ENCODE data around the gene OSBP2.
A peak's percentile ranks its signal among the peaks of the same experiment; 100 is the strongest.
"Not testable (repeated sequence)": the region's sequence is repeated elsewhere in the genome, so short reads cannot be mapped to it uniquely, and the experiment has no call there.

The OSBP2 gene

DNA sequence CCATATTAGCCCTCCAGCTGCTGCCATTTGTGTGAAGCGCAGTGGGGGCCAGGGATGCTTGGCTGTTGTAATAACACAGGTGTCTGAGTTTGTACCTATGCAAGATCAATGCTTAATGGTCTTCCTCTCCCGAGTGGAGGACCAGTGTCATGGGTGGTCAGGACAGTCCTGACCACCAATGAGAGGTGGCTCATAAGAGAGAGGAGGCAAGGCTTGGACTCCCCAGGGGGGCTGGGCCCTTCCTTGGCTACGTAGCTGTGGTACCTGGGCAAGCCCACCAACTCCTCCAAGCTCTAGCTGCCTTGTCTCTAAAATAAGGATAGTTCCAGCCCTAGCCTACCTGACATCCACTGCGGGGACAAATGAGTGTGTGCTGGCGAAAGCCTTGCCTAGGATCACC, 79.2 kb downstream of the OSBP2 start:
- no peak for DNase-seq

DNA sequence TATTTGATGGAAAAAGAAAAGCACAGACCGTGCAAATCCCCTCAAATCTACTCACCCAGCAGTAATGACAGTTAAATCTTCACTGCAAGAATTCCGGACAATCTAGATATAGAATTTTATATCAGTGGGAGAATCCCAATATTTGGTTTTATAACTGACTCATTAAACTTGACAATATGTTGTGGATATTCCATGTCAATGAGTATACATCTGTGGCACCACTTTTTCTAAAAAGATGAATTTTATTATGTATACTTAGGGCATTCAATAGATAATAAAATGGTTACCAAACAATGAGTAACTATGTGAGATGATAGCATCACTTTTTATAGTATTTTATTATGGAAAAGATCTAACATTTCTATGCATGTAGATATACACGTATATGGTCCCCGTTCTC, 79.9 kb downstream of the OSBP2 start:
- no peak for DNase-seq

DNA sequence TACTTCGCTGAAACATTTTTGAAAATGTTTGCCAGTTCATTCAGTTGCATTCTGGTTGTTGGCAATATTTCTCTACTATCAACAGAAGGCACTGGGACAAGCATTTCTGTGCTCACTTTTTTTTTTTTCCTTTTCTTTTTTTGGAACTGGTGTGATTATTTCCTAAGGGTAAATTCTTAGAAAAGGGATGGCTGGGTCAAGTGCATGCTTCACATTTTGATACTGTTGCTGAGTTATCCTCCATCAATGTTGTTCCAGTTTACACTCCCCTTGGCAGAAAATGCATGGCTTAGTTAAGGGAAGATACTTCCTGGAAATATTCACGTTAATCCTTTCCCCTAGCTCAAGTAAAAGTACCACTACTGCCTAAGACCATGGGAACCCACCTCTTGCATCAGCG, 81.8 kb downstream of the OSBP2 start:
- DNase-seq, result no peak

DNA sequence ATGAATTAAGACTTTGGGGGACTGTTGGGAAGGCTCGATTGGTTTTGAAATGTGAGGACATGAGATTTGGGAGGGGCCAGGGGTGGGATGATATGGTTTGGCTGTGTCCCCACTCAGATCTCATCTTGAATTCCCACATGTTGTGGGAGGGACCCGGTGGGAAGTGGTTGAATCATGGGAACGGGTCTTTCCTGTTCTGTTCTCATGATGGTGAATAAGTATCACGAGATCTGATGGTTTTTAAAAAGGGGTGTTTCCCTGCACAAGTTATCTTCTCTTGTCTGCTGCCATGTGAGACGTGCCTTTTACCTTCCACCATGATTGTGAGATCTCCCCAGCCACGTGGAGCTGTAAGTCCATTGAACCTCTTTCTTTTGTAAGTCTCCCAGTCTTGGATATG, 82.5 kb downstream of the OSBP2 start:
- not testable (repeated sequence) for DNase-seq

DNA sequence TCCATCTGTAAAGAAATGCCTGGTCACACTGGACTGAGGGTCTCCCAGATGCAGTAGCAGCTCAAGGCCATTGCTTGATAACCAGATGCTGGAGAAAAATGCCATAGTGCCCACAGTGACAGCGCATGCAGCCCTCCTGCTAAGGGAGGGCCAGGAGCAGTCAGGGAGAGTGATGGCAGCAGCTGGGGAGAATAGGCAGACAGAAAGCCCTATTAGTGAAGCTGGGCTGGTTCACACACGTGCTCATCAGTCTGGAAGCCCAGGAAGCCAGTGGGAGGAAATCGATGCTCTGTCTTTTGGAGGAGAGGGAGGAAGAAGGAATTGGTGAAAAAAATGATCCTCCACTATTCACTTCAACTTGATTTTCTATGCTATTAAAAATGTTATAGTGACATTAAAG, 82.9 kb downstream of the OSBP2 start:
- DNase-seq, result no peak

DNA sequence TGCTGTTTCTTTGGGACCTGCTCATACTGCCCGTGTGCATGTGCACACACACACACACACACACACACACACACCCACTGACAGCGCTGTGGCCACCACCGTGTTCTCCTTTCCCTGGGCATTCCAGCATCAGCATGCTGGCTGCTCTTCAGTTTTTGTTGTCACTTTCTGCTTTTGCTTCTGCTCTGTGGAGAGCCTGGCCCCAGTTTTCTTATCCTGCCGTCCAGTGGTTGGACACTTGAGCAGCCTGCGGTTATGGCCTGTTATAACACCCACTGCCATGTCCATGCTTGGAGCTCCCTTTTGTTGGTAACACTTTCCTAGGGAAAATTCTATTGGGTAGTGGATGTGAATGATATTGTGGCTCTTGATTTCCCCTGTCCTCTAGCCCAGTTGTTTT, 83.6 kb downstream of the OSBP2 start:
- DNase-seq, result no peak

DNA sequence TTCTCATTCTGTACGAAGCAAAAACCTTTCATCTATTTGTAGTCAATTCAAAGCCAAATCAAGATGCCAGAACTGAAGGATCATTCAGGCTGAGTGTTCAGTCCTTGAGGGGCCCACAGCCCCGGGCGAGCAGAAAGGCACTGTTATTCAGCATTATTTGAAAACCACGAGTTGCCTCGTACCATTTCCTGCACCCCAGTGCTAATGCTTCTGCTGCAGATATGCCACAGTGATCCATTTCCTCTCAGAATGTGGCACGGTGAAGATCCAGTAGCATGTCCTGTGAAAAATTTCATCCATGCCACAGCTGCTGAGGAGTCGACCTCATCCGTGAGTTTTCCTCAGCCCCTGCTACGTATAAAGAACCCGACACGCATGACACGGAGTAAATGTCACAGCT, 85.4 kb downstream of the OSBP2 start:
- DNase-seq, result no peak

DNA sequence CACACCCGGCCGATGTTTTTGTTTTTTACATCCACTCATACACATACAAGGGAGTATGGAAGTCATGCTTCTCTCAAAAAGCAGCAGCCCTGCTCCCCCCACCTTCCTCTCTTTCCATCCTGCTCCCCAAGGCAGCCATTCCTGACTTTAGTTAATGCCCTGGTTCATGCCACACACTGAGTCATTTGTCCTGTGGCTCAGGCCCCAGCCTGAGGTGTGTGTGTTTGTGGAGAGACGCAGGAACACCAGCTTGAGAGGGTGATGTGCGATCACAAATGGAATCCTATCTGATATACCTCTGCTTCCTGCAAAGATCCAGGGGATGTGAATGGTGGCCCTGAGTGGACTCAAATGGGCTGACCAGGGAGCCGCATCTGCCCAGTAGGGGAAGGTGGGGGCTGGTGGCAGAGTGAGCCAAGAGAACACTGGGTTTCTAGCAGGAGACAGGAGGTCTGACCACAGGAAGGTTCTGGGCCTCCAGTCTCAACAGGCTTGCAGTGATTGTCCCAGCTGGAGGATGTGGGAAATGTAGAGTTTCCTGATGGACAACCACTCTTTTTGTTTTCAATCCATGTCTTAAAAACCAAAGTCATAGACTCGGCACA, 86.7 kb downstream of the OSBP2 start:
- DNase-seq, result no peak

DNA sequence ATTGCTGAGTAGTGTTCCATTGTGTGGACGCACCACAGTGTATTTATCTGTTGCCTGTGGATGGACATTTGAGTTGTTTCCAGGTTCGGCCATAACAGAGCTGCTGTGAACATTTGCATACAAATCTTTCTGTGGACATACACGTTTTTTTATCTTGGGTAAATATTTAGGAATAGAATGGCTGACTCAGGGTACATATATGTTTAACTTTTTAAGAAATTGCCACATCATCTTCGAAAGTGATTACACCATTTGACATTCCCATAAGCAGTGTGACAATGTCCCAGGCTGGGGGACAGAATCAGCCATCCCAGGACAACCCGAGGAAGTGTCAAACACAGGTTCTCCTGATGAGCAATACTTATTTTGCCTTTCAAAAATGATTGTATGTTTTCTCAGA, 87.9 kb downstream of the OSBP2 start:
- no peak for DNase-seq

DNA sequence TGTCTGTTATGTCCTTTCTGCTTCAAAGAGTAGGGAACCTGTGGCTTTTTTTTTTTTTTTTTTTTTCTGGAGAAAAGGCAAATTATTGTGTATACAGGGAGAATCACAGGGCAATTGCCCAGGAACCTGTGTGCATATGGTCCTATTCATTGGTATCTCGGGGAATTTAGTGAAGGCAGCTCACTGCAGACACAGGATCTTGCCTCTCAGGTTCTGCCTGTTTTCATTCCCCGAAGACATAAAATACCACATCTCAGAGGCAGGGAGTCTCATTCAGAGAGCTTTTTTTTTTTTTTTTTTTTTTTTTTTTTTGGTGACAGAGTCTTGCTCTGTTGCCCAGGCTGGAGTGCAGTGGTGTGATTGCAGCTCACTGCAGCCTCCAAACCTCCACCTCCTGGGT, 88.3 kb downstream of the OSBP2 start:
- no peak for DNase-seq

DNA sequence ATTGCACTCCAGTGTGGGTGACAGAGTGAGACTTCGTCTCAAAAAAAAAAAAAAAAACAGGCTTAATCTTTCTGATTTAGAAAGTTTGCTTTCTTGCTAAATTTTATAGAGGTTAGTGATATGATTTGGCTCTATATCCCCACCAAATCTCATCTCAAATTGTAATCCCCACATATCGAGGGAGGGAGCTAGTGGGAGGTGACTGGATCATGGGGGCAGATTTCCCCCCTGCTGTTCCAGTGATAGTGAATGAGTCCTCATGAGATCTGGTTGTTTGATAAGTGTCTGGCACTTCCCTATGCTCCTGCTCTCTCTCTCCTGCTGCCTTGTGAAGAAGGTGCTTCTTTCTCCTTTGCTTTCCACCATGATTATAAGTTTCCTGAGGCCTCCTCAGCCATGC, 90.9 kb downstream of the OSBP2 start:
- no peak for DNase-seq

DNA sequence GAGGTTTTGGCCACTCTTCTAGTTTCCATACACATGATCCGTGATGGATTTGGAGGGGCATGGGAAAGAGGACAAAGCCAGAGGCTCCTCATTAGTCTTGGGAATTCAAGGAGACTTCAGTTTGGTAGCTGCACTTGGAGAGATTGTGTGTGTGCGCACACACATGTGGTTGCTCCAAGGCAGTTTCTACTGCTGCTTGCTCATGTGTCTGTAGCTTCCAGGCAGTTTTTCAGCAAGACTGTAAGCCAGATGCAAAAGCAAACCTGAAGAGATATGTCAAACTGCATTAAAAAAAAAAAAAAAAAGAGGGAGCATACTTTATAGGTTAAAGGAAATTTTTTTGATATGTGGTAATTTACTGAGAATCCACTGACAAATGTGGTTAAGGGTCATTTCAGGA, 95.7 kb downstream of the OSBP2 start:
- no peak for DNase-seq

DNA sequence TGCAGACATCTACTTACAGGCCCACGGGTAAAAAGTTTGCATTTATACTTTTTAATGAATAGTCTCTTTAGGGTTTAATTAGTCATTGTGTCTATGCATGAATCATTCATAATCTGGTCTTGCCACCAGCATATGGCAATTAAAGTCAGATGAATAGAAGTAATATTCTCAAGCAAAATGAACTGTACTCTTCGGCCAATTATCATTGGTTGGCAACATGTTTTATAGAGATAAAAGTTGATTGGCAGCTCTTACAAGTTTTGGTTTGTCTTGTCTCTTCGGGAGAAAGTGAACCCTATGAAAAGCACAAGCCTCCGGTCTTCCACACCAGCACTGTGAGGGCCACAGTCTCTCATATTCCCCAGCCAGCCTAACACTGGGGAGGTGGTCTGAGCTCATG, 97.8 kb downstream of the OSBP2 start:
- no peak for DNase-seq

DNA sequence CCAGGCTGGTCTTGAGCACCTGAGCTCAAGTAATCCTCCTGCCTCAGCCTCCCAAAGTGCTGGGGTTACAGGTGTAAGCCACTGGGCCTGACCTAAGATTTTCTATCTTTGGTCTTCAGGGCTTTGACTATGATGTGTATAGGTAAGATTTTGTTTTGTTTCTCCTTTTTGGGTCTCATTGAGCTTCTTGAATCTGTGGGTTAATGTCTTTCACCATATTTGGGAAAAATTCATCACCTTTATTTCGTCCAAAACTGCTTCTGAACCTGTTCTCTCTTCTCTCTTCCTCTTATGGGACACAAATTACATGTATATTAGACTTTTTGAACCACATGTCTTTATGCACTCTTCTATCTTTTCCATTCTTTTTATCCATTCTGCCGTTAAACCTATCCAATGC, 100.4 kb downstream of the OSBP2 start:
- no peak for DNase-seq

DNA sequence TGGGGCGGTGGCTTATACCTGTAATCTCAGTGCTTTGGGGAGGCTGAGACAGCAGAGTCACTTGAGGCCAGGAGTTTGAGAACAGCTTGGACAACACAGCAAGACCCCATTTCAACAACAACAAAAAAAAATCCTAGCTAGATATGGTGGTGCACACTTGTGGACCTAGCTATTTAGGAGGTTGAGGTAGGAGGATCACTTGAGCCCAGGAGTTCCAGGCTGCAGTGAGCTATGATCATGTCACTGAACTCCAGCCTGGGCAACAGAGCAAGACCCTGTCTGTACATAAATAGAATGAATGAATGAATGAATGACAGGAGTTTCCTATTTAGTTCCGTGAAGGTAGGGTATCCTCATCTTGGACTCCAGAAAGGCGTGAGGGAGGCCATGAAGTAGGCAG, 107.0 kb downstream of the OSBP2 start:
- no peak for DNase-seq

DNA sequence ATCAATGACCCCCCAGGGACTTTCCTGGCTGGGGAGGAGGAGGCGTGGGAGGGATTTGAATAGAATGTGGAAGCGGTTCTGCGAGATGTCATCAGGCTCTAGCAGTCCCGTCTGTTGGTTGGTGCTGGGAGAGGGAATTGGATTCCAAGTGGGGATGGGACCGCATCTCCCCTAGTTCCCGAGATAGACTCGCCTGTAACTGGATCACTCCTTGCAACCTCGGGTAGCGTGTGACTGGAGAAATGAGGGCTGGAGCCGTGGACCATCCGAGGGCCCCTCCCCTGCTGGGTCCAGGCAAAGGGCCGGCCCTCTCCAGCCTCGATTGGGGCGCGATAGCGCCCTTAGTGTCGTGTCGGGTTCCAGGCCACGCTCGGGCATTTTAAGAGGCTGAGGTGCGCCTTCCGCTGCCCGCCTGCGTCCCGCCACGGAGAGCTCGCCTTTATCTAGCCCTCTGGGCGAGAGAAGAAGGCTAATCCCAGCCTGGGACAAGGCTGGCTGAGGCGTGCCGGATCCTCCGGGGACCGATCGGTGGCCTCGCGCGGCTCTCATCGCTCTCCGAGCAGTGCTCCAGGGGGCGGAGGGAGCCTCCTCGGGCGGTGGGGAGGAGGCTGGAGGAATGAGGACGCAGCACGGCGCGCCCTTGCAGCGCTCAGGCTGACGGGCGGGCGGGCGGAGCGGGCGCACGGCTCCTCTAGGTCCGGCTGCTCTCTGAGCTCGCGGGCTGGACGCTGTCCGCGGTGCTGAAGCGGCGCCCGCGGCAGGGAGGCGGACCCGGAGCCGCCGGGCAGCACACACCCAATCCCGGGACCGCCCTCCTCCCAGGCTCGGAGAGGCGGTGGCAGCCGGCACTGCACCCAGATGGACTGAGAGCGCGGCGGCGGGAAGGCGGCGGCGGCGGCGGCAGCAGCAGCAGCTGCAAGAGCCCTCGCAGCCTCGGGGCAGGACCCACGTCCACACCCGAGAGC, 107.8 kb downstream of the OSBP2 start:
- peak; percentile 70 for DNase-seq

DNA sequence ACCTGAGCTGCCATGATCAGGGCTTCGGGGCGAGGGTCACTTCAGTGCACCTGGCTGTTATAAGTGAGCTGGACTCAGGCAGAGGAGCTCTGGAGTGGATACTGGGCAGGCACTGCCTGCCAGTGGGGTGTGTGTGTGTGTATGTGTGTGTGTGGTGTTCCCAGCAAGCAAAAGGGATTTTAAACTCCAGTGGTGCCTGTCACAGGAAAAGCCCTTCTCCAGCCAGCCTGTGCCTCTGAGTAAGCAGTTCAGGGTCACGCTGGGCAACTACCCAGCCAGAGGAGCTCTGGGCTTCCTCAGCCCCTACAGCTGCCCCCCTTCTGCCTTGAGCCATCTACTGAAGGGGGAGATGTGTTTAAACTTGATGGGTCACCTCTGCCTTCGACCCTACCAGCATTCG, 109.0 kb downstream of the OSBP2 start:
- DNase-seq, result no peak

DNA sequence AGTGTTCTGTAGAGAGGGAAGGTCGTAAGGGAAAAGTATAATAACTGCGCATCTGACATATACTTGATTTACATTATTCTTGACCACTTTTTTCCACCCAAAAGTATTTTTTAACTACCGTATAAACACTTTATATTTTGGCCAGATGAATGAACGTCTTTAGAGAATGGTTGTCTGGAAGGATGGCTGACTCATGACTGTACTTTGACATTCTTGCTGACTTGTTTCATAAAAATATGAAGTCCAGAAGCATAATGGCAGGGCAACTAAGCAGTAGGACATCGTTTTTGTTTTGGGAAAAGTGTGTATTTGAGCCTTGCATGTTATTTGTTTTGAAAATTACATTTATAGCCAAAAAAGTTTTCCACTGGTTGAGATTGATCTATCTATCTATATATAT, 110.0 kb downstream of the OSBP2 start:
- no peak for DNase-seq

DNA sequence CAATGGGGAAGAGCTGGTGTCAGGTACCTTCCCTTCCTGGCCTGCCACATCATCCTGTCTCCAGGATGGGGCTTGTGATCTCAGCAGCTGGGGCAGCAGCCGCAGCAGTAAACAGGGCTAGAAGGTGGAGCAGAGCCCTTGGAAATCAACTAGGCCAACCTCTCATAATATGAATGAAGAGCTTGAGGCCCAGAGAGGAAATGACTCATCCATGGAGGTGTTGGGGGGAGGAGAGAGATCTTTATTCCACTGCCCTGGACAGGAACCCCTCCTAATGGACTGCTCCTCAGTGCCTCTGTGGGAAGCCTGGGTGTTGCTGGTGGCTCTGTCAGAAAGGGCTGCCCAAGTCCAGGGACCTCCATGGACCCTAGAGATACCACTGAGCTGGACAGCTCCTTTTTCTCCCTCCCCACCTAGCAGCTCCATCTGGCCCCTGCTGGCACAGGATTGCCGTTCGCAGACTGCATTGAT, 111.8 kb downstream of the OSBP2 start:
- peak; percentile 26 for DNase-seq

DNA sequence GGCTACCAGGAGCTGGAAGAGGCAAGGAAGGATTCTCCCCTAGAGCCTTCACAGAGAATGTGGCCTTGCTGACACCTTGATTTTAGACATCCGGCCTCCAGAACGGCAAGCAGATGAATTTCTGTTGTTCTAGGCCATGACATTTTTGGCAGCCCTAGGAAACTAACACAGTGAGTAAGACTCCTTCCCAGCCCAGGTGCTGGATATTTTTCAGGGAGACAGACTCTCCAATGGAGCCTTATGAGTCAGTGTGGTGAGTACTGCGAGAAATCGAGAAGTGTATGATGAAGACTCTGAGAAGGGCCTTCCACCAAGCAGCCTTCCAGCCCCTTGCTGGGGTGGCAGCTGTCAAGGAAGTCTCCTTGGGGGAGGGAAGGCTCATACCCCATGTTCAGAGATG, 114.4 kb downstream of the OSBP2 start:
- DNase-seq, result no peak

DNA sequence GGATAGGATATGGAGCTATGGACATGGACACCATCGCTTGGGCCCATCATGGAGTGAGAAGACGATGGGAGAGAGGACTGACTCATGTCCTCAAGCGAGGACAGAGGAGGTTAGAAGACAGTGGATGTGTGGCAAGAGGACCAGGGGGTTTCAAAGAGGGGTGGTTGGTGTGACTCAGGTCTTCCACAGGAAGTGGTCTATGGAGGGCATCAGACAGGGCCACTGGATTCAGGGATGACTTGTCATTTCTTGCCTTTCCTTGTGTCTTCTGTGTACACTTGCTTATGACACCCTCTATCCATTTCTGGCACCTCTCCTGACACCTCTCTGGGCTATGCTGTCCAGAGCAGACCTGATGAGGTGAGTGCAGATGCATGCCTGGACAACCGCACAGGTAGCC, 115.4 kb downstream of the OSBP2 start:
- DNase-seq, result peak; percentile 21

DNA sequence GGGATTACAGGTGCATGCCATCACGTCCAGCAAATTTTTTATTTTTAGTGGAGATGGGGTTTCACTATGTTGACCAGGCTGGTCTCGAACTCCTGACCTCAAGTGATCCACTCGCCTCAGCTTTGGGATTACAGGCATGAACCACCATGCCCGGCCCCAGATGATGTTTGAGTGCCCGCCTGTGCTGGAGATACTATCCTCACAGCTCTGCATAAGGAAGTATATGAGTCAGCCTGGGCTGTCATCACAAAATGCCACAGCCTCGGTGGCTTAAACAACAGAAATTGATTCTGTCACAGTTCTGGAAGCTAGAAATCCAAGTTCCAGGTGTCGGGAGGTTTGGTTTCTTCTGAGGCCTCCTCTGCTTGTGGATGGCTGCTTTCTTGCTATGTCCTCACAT, 119.3 kb downstream of the OSBP2 start:
- DNase-seq, result no peak

DNA sequence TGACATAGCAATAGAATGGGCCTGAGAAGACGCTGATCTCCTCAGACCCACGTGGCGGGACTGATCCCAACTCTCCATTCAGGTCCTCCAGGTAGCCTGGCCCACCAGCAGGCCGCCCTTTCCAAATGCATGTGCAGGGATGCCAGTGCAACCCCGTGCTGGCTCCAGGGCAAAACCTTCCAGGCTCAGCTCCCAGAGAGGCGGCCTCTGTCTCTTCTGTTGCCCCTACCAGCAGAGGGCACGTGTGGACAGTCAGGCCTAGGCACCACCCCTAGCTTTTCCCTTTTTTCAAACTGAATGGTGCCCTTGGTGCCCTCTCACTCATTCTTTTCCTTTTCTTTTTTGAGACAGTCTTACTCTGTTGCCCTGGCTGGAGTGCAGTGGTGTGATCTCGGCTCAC, 121.7 kb downstream of the OSBP2 start:
- DNase-seq, result no peak

DNA sequence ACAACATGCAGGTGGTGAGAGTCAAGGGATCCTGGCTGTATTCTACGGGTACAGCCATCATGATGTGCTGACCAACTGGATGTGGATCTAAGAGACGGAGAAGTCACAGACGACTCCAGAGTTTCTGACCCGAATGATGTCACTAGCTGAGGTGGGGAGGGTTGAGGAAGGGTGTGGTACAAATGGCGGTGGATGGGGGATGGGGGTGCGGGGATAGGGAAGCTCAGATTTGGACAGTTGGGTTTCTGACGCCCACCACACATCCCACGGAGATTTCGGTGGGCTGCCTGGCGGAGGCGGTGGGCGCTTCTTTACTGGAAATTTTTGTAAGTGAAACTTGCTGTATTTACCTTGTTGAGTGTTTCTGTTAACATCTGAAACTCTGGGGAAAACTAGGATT, 126.7 kb downstream of the OSBP2 start:
- no peak for DNase-seq

DNA sequence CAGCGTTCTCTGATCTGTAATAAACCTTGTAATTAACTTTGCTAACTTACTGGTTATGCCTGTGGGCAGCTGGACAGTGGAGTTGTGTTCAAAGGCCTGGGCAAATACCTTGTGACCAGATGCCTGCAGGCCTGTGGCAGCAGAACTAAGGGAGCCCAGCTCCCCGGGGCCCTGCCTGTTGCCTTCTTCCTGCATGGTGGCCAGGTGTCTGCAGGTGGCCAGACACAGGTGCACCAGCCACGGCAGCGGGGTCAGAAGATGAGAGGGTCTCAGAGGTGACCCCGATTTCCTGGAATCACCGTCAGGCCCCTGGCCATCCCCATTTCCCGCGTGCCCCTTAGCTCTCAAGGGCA, 127.2 kb downstream of the OSBP2 start:
- DNase-seq, result no peak
